Left ventricle myocardium inferior (tissue), 1 donor: ENCODE data around the gene SAMM50. TPM values are rescaled to one million over a fixed set of nuclear protein-coding genes. Genes with fewer than 3 reads are reported as not detected.
"Not testable (repeated sequence)": the region's sequence is repeated elsewhere in the genome, so short reads cannot be mapped to it uniquely, and the experiment has no call there.

Source experiments
- DNase-seq: peaks from one replicate; pipeline ENCODE4 v3.0.0-alpha.2; 2020
- H3K27ac ChIP-seq: fragments of 200-600 bp; replicated peaks from 2 replicates; pipeline ENCODE4 v1.8.0; 2021
- H3K27me3 ChIP-seq: fragments of 200-600 bp; 2 replicates; pipeline ENCODE4 v1.8.0; 2021; ENCODE audit warnings: low read depth
- H3K36me3 ChIP-seq: fragments of 200-600 bp; 2 replicates; pipeline ENCODE4 v1.8.0; 2021
- H3K4me1 ChIP-seq: fragments of 200-600 bp; 2 replicates; pipeline ENCODE4 v1.8.0; 2021
- H3K4me3 ChIP-seq: fragments of 200-600 bp; 2 replicates; pipeline ENCODE4 v1.8.0; 2021; ENCODE audit warnings: mild to moderate bottlenecking, moderate library complexity
- H3K9me3 ChIP-seq: fragments of 200-600 bp; replicated peaks from 2 replicates; pipeline ENCODE4 v1.8.0; 2021
- CTCF ChIP-seq: fragments of 200-600 bp; IDR thresholded peaks from 2 replicates; pipeline ENCODE4 v1.8.0; 2021; ENCODE audit warnings: antibody characterized with exemption, mild to moderate bottlenecking, borderline replicate concordance
- intact Hi-C: fragments of 100-400 bp; cut with micrococcal nuclease; formaldehyde crosslinking; loops from one replicate; pipeline ENCODE4 v1.11.0; 2022
- total RNA-seq: library from RNA; stranded (reverse); fragmentation: NEBNext Ultra II Directional; extraction: Animal tissue kit (Norgen Biotek cat#: 25700); gene quantifications from one replicate; pipeline ENCODE4 v1.2.1, GENCODE V29; 2021
- donor health status: DM: no; HTN: yes; CAD: no; lungs with severe emphysema.

SAMM50 gene
- total RNA-seq, 1 donor from 2014 or later = 72.0 TPM

- Histone ChIP-seq H3K27ac (no peak overlapping the region), H3K4me1 (peaks cover 5% of the 10 kb centered on the region), H3K36me3 (no peaks in the 10 kb centered on the region), H3K9me3 (no peaks in the 10 kb centered on the region), H3K4me3 (no peak overlapping the region), H3K27me3 (no peaks in the 10 kb centered on the region)
- no peak for DNase-seq
- intact Hi-C loops = no loop called here
- TF ChIP-seq CTCF = no peak
Measured at GRCh38 chr22:44014241-44014640, 59.0 kb downstream of the SAMM50 start.

GRCh38 chr22:44016586-44016985, 61.3 kb downstream of the SAMM50 start:
- DNase-seq, intact Hi-C loops, H3K27ac ChIP-seq, H3K9me3 ChIP-seq, H3K4me3 ChIP-seq, H3K36me3 ChIP-seq, H3K27me3 ChIP-seq: not testable (repeated sequence)
- H3K4me1 ChIP-seq = peaks cover 18% of the 10 kb centered on the region

- TF ChIP-seq CTCF = no peak
- H3K27ac ChIP-seq = peak overlapping the region; percentile 71
- intact Hi-C loops = no loop called here
- H3K36me3 ChIP-seq = no peaks in the 10 kb centered on the region
- peaks cover 37% of the 10 kb centered on the region for H3K4me1 ChIP-seq
- no peaks in the 10 kb centered on the region for H3K9me3 ChIP-seq
- no peaks in the 10 kb centered on the region for H3K27me3 ChIP-seq
- H3K4me3 ChIP-seq = no peak overlapping the region
- DNase-seq = no peak
Measured at GRCh38 chr22:44018594-44018993, 63.4 kb downstream of the SAMM50 start.

GRCh38 chr22:44019416-44019815, 64.2 kb downstream of the SAMM50 start:
- no peak for TF ChIP-seq CTCF
- Histone ChIP-seq H3K27me3 (no peaks in the 10 kb centered on the region), H3K27ac (peak overlapping the region; percentile 71), H3K9me3 (no peaks in the 10 kb centered on the region), H3K36me3 (no peaks in the 10 kb centered on the region), H3K4me3 (no peak overlapping the region), H3K4me1 (peaks cover 41% of the 10 kb centered on the region)
- intact Hi-C loops = no loop called here
- no peak for DNase-seq

GRCh38 chr22:44019846-44020245, 64.6 kb downstream of the SAMM50 start:
- H3K4me3 ChIP-seq = no peak overlapping the region
- no peaks in the 10 kb centered on the region for H3K9me3 ChIP-seq
- no peaks in the 10 kb centered on the region for H3K36me3 ChIP-seq
- peak overlapping the region; percentile 71 for H3K27ac ChIP-seq
- no peaks in the 10 kb centered on the region for H3K27me3 ChIP-seq
- intact Hi-C loops = no loop called here
- DNase-seq = peak; percentile 44
- peaks cover 46% of the 10 kb centered on the region for H3K4me1 ChIP-seq
- TF ChIP-seq CTCF = no peak

- no peaks in the 10 kb centered on the region for H3K9me3 ChIP-seq
- DNase-seq = no peak
- peak overlapping the region; percentile 71 for H3K27ac ChIP-seq
- no peak overlapping the region for H3K4me3 ChIP-seq
- intact Hi-C loops = no loop called here
- H3K4me1 ChIP-seq = peaks cover 57% of the 10 kb centered on the region
- H3K36me3 ChIP-seq = no peaks in the 10 kb centered on the region
- no peak for TF ChIP-seq CTCF
- H3K27me3 ChIP-seq = no peaks in the 10 kb centered on the region
Measured at GRCh38 chr22:44020981-44021380, 65.7 kb downstream of the SAMM50 start.
